Adipocyte (in vitro differentiated cells): ENCODE measurements around the gene DYSF.
"Not testable (repeated sequence)": the region's sequence is repeated elsewhere in the genome, so short reads cannot be mapped to it uniquely, and the experiment has no call there.

ENCODE experiments used
- DNase-seq: peaks from one replicate; pipeline ENCODE4 v3.0.0-alpha.2; 2015; ENCODE audit warnings: low read depth
- H3K27me3 ChIP-seq: replicated peaks from 2 replicates; pipeline ENCODE4 v1.7.0; 2013; ENCODE audit warnings: mild to moderate bottlenecking, low read length, moderate library complexity; ENCODE audit not compliant: control insufficient read depth, insufficient read depth
- H3K36me3 ChIP-seq: 2 replicates; pipeline ENCODE4 v1.7.0; 2013; ENCODE audit warnings: low read length, mild to moderate bottlenecking, moderate library complexity; ENCODE audit not compliant: control insufficient read depth, insufficient read depth, severe bottlenecking
- H3K4me1 ChIP-seq: 2 replicates; pipeline ENCODE4 v1.7.0; 2013; ENCODE audit warnings: mild to moderate bottlenecking, low read length, moderate library complexity; ENCODE audit not compliant: control insufficient read depth, insufficient read depth
- H3K4me3 ChIP-seq: 2 replicates; pipeline ENCODE4 v1.7.0; 2013; ENCODE audit warnings: mild to moderate bottlenecking, low read length, moderate library complexity
- H3K9ac ChIP-seq: 2 replicates; pipeline ENCODE4 v1.7.0; 2013; ENCODE audit warnings: mild to moderate bottlenecking, low read length, moderate library complexity
- H3K9me3 ChIP-seq: 2 replicates; pipeline ENCODE4 v1.7.0; 2013; ENCODE audit warnings: mild to moderate bottlenecking, low read length, moderate library complexity; ENCODE audit not compliant: control insufficient read depth

Gene DYSF

GRCh38 chr2:71453404-71454220 lies at the start of gene DYSF:
TSS of gene DYSF (plus strand) at chr2:71453561.
- H3K4me3 ChIP-seq, result peak within 1 kb of the TSS; percentile 75
- peaks cover 25% of the 10 kb centered on the region for H3K27me3 ChIP-seq
- peaks cover 21% of the 10 kb centered on the region for H3K4me1 ChIP-seq
- DNase-seq, result peak; percentile 55
- peak within 1 kb of the TSS; percentile 22 for H3K9ac ChIP-seq
- H3K9me3 ChIP-seq, result no peaks in the 10 kb centered on the region
- no peaks in the 10 kb centered on the region for H3K36me3 ChIP-seq

GRCh38 chr2:71409611-71410010 lies 43.8 kb upstream of the DYSF start:
- DNase-seq, result no peak
- no peaks in the 10 kb centered on the region for H3K27me3 ChIP-seq
- H3K4me3 ChIP-seq, result no peak overlapping the region
- H3K9me3 ChIP-seq, result no peaks in the 10 kb centered on the region
- no peaks in the 10 kb centered on the region for H3K4me1 ChIP-seq
- H3K9ac ChIP-seq, result no peak overlapping the region
- peaks cover 59% of the 10 kb centered on the region for H3K36me3 ChIP-seq

GRCh38 chr2:71410696-71411095 lies 42.7 kb upstream of the DYSF start:
- Histone ChIP-seq H3K9ac (no peak overlapping the region), H3K27me3 (no peaks in the 10 kb centered on the region), H3K36me3 (peaks cover 48% of the 10 kb centered on the region), H3K4me1 (no peaks in the 10 kb centered on the region), H3K4me3 (no peak overlapping the region), H3K9me3 (no peaks in the 10 kb centered on the region)
- no peak for DNase-seq

GRCh38 chr2:71416866-71417265 lies 36.5 kb upstream of the DYSF start:
- not testable (repeated sequence) for H3K9me3 ChIP-seq, H3K4me1 ChIP-seq, H3K27me3 ChIP-seq, DNase-seq, H3K9ac ChIP-seq, H3K4me3 ChIP-seq
- peaks cover 28% of the 10 kb centered on the region for H3K36me3 ChIP-seq

GRCh38 chr2:71417300-71418202 lies 35.8 kb upstream of the DYSF start:
- Histone ChIP-seq H3K9me3 (no peaks in the 10 kb centered on the region), H3K27me3 (no peaks in the 10 kb centered on the region), H3K9ac (no peak overlapping the region), H3K4me3 (no peak overlapping the region), H3K36me3 (peaks cover 35% of the 10 kb centered on the region), H3K4me1 (no peaks in the 10 kb centered on the region)
- DNase-seq, result no peak

- no peak overlapping the region for H3K4me3 ChIP-seq
- no peaks in the 10 kb centered on the region for H3K9me3 ChIP-seq
- H3K27me3 ChIP-seq, result no peaks in the 10 kb centered on the region
- H3K36me3 ChIP-seq, result peaks cover 51% of the 10 kb centered on the region
- H3K4me1 ChIP-seq, result no peaks in the 10 kb centered on the region
- no peak overlapping the region for H3K9ac ChIP-seq
- DNase-seq, result no peak
Observed at GRCh38 chr2:71419145-71419544, 34.2 kb upstream of the DYSF start.

GRCh38 chr2:71419976-71420375 lies 33.4 kb upstream of the DYSF start:
- Histone ChIP-seq H3K9me3 (no peaks in the 10 kb centered on the region), H3K4me1 (no peaks in the 10 kb centered on the region), H3K9ac (no peak overlapping the region), H3K36me3 (peaks cover 58% of the 10 kb centered on the region), H3K4me3 (no peak overlapping the region), H3K27me3 (no peaks in the 10 kb centered on the region)
- DNase-seq, result no peak

GRCh38 chr2:71422786-71423185 lies 30.6 kb upstream of the DYSF start:
- Histone ChIP-seq H3K27me3 (no peaks in the 10 kb centered on the region), H3K9ac (no peak overlapping the region), H3K36me3 (peaks cover 80% of the 10 kb centered on the region), H3K9me3 (no peaks in the 10 kb centered on the region), H3K4me3 (no peak overlapping the region), H3K4me1 (no peaks in the 10 kb centered on the region)
- no peak for DNase-seq

- Histone ChIP-seq H3K9ac (no peak overlapping the region), H3K9me3 (no peaks in the 10 kb centered on the region), H3K4me1 (no peaks in the 10 kb centered on the region), H3K4me3 (no peak overlapping the region), H3K27me3 (no peaks in the 10 kb centered on the region), H3K36me3 (peaks cover 85% of the 10 kb centered on the region)
- DNase-seq, result no peak
Observed at GRCh38 chr2:71423817-71424420, 29.4 kb upstream of the DYSF start.

- Histone ChIP-seq H3K4me3 (no peak overlapping the region), H3K4me1 (no peaks in the 10 kb centered on the region), H3K27me3 (no peaks in the 10 kb centered on the region), H3K9me3 (no peaks in the 10 kb centered on the region), H3K36me3 (peaks cover 95% of the 10 kb centered on the region), H3K9ac (no peak overlapping the region)
- no peak for DNase-seq
Observed at GRCh38 chr2:71426721-71427120, 26.6 kb upstream of the DYSF start.
